HepG2 (cell line): Measurements from ENCODE around the gene DRAP1. TPM values are rescaled to one million over a fixed set of nuclear protein-coding genes. Genes with fewer than 3 reads are reported as not detected.

Experiments used
- ARID4A ChIP-seq: sonication (generic); formaldehyde crosslinking; IDR thresholded peaks from 2 replicates; pipeline ENCODE4 v1.5.0; 2020; ENCODE audit warnings: mild to moderate bottlenecking, missing genetic modification reagents, borderline replicate concordance
- ERF ChIP-seq: IDR thresholded peaks from 2 replicates; pipeline ENCODE4 v1.6.1; 2018; ENCODE audit warnings: missing biosample characterization, missing genetic modification reagents
- HOXA9 ChIP-seq: sonication (generic); formaldehyde crosslinking; IDR thresholded peaks from 2 replicates; pipeline ENCODE4 v1.8.1; 2022; ENCODE audit warnings: missing genetic modification reagents, mild to moderate bottlenecking, moderate library complexity, borderline replicate concordance
- KLF9 ChIP-seq: IDR thresholded peaks from 2 replicates; pipeline ENCODE4 v1.6.1; 2016; ENCODE audit warnings: low read depth
- MBD4 ChIP-seq: IDR thresholded peaks from 2 replicates; pipeline ENCODE4 v1.6.1; 2012; ENCODE audit warnings: low read length, inconsistent platforms, borderline replicate concordance
- RAD21 ChIP-seq: fragments of 450-650 bp; formaldehyde crosslinking; IDR thresholded peaks from 2 replicates; pipeline ENCODE4 v1.5.0; 2020; ENCODE audit warnings: mild to moderate bottlenecking
- SMAD3 ChIP-seq: sonication (generic); formaldehyde crosslinking; IDR thresholded peaks from 2 replicates; pipeline ENCODE4 v1.4.0; 2020; ENCODE audit warnings: missing genetic modification reagents
- SMC3 ChIP-seq: IDR thresholded peaks from 2 replicates; pipeline ENCODE4 v1.6.1; 2011; ENCODE audit warnings: low read length, improper control_type of control experiment
- TAF1 ChIP-seq: sonication (generic); formaldehyde crosslinking; IDR thresholded peaks from 2 replicates; pipeline ENCODE4 v1.4.0; 2020; ENCODE audit warnings: missing genetic modification reagents
- ZFP1 ChIP-seq: IDR thresholded peaks from 2 replicates; pipeline ENCODE4 v1.6.1; 2016
- ZFP91 ChIP-seq: sonication (generic); formaldehyde crosslinking; IDR thresholded peaks from 2 replicates; pipeline ENCODE4 v1.9.0; 2022; ENCODE audit warnings: missing genetic modification reagents, mild to moderate bottlenecking, borderline replicate concordance
- ZMAT5 ChIP-seq: sonication (generic); formaldehyde crosslinking; IDR thresholded peaks from 2 replicates; pipeline ENCODE4 v1.5.0; 2020; ENCODE audit warnings: mild to moderate bottlenecking, low read depth, missing genetic modification reagents, borderline replicate concordance
- ZNF567 ChIP-seq: sonication (generic); formaldehyde crosslinking; IDR thresholded peaks from 2 replicates; pipeline ENCODE4 v1.8.1; 2023; ENCODE audit warnings: mild to moderate bottlenecking, missing genetic modification reagents, borderline replicate concordance
- ZSCAN21 ChIP-seq: sonication (generic); formaldehyde crosslinking; IDR thresholded peaks from 2 replicates; pipeline ENCODE4 v1.8.0; 2022; ENCODE audit warnings: mild to moderate bottlenecking, missing genetic modification reagents, moderate library complexity, borderline replicate concordance
- polyA plus RNA-seq, 8 experiments: library from polyadenylated mRNA; depleted of rRNA in 3 of 8; stranded (reverse) in 7 of 8; unstranded in 1 of 8; fragments of >200 nt; fragmentation: Illumina TruSeq in 4 of 8; extraction: Trizol in 4 of 8; gene quantifications; 2 replicates each; pipeline versions ENCODE4 v1.2.1 to v1.2.3, GENCODE V29; 2011 to 2016; ENCODE audit warnings: low read depth in 4 of 8, missing spikeins in 1 of 8, mixed read lengths in 1 of 8; ENCODE audit not compliant: insufficient read depth in 1 of 8
- total RNA-seq, 5 experiments: library from RNA; depleted of rRNA; stranded (reverse); fragments of >200 nt; fragmentation: Illumina TruSeq; extraction: Trizol; gene quantifications; 2 replicates each; pipeline ENCODE4 v1.2.3, GENCODE V29; 2016; ENCODE audit warnings: low read depth in 1 of 5
- TF ChIP-seq, protein P1 (sequence below): sonication (generic); formaldehyde crosslinking; IDR thresholded peaks from 2 replicates; pipeline ENCODE4 v1.4.0; 2020; ENCODE audit warnings: missing genetic modification reagents

The DRAP1 gene
- total and polyA plus RNA-seq, 2 of the 13 experiments (the other 11 are each of a cell fraction or from before 2014, with no cell fraction given): 46.8 to 52.3 TPM

GRCh38 chr11:65888163-65888814 is 30.9 kb upstream of the DRAP1 start, which contains the start of gene FIBP (continued):
- TF ChIP-seq SMAD3 (CRISPR knock-in tag) (peak; percentile 59; the same call in 1 of the 2 replicates), SMC3 (peak; percentile 18; the same call in 1 of the 2 replicates), KLF9 (no peak), ZSCAN21 (CRISPR knock-in tag) (no peak), RAD21 (CRISPR knock-in tag) (peak; percentile 78; the same call in 1 of the 2 replicates), ZMAT5 (no peak), ZFP91 (peak; percentile 92; the same call in 1 of the 2 replicates), ARID4A (CRISPR knock-in tag) (peak; percentile 91), ZNF567 (0 out of 2 replicates have a peak, but pooled peaks have one; percentile 77), HOXA9 (CRISPR knock-in tag) (no peak), ERF (peak; percentile 69), TAF1 (CRISPR knock-in tag) (peak; percentile 57; the same call in 1 of the 2 replicates), MBD4 (no peak), ZFP1 (CRISPR knock-in tag) (0 out of 2 replicates have a peak, but pooled peaks have one; percentile 37)
- TF ChIP-seq, protein P1, sequence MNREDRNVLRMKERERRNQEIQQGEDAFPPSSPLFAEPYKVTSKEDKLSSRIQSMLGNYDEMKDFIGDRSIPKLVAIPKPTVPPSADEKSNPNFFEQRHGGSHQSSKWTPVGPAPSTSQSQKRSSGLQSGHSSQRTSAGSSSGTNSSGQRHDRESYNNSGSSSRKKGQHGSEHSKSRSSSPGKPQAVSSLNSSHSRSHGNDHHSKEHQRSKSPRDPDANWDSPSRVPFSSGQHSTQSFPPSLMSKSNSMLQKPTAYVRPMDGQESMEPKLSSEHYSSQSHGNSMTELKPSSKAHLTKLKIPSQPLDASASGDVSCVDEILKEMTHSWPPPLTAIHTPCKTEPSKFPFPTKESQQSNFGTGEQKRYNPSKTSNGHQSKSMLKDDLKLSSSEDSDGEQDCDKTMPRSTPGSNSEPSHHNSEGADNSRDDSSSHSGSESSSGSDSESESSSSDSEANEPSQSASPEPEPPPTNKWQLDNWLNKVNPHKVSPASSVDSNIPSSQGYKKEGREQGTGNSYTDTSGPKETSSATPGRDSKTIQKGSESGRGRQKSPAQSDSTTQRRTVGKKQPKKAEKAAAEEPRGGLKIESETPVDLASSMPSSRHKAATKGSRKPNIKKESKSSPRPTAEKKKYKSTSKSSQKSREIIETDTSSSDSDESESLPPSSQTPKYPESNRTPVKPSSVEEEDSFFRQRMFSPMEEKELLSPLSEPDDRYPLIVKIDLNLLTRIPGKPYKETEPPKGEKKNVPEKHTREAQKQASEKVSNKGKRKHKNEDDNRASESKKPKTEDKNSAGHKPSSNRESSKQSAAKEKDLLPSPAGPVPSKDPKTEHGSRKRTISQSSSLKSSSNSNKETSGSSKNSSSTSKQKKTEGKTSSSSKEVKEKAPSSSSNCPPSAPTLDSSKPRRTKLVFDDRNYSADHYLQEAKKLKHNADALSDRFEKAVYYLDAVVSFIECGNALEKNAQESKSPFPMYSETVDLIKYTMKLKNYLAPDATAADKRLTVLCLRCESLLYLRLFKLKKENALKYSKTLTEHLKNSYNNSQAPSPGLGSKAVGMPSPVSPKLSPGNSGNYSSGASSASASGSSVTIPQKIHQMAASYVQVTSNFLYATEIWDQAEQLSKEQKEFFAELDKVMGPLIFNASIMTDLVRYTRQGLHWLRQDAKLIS (CRISPR knock-in tag): 0 out of 2 replicates have a peak, but pooled peaks have one; percentile 61
